ENCODE measurements around the gene ABHD15.
A peak's percentile ranks its signal among the peaks of the same experiment; 100 is the strongest.

Gene ABHD15

GRCh38 chr17:29566473-29567303, at the start of gene ABHD15:
ABHD15 (minus strand) TSS chr17:29567037; CDS start chr17:29566966, 71 bp downstream.
- peak; percentile 34 for DNase-seq (ENCODE audit: extremely low spot score)
- no peak for TF ChIP-seq CTBP1 (IDR thresholded peaks at IDR 0.05; ENCODE audit: borderline replicate concordance)
- TF ChIP-seq LEF1 (IDR thresholded peaks at IDR 0.05; ENCODE audit: borderline replicate concordance) = no peak
- TF ChIP-seq NFRKB (IDR thresholded peaks at IDR 0.05) = no peak
- no peak for TF ChIP-seq ZNF384 (IDR thresholded peaks at IDR 0.05)
- no peak for TF ChIP-seq FOXK2 (IDR thresholded peaks at IDR 0.05)
- no peak for TF ChIP-seq BHLHE40 (IDR thresholded peaks at IDR 0.05; ENCODE audit: borderline replicate concordance)
- TF ChIP-seq FOXA1 (IDR thresholded peaks at IDR 0.05) = no peak
- TF ChIP-seq SUZ12 (IDR thresholded peaks at IDR 0.05) = no peak
- TF ChIP-seq SP1 (IDR thresholded peaks at IDR 0.05) = no peak
- no peak for TF ChIP-seq HDGF (IDR thresholded peaks at IDR 0.05; ENCODE audit: borderline replicate concordance)
- TF ChIP-seq ELF4 (IDR thresholded peaks at IDR 0.05) = no peak
- TF ChIP-seq FOXM1 (IDR thresholded peaks at IDR 0.05; ENCODE audit: borderline replicate concordance) = no peak
- TF ChIP-seq TARDBP (IDR thresholded peaks at IDR 0.05) = no peak
- TF ChIP-seq PKNOX1 (IDR thresholded peaks at IDR 0.05) = no peak
- POLR2A ChIA-PET = interaction anchor here (0.6 to 2.4 kb wide), 5 partner anchors 10 to 309 kb away, joined by 3 to 12 read pairs (median 3); partner anchors contain the start of genes ANKRD13B and TAOK1
- CTCF ChIA-PET = interaction anchor here (0.6 to 2.0 kb wide), 7 partner anchors 10 to 804 kb away, joined by 3 to 5 read pairs (median 4); no protein-coding TSS in a partner anchor

- DNase-seq (ENCODE audit: extremely low spot score) = no peak
- CTCF ChIA-PET = interaction anchor here (0.6 to 1.1 kb wide), 3 partner anchors 25 to 506 kb away, joined by 3 to 5 read pairs (median 3); no protein-coding TSS in a partner anchor
- POLR2A ChIA-PET = no interaction called here
- no peak for TF ChIP-seq L3MBTL2 (conservative IDR thresholded peaks at IDR 0.05)
- TF ChIP-seq ELF4 (IDR thresholded peaks at IDR 0.05) = no peak
- TF ChIP-seq TARDBP (IDR thresholded peaks at IDR 0.05) = no peak
- TF ChIP-seq ZNF384 (IDR thresholded peaks at IDR 0.05) = no peak
- no peak for TF ChIP-seq HDGF (IDR thresholded peaks at IDR 0.05; ENCODE audit: borderline replicate concordance)
- no peak for TF ChIP-seq FOXA1 (IDR thresholded peaks at IDR 0.05)
- TF ChIP-seq ARNT (IDR thresholded peaks at IDR 0.05) = no peak
- TF ChIP-seq BHLHE40 (IDR thresholded peaks at IDR 0.05; ENCODE audit: borderline replicate concordance) = no peak
- TF ChIP-seq FOXM1 (IDR thresholded peaks at IDR 0.05; ENCODE audit: borderline replicate concordance) = no peak
- TF ChIP-seq FOXK2 (IDR thresholded peaks at IDR 0.05) = no peak
Measured at GRCh38 chr17:29615492-29616299, 48.9 kb upstream of the ABHD15 start.

GRCh38 chr17:29615048-29615385, 48.2 kb upstream of the ABHD15 start:
- DNase-seq (ENCODE audit: extremely low spot score) = no peak
- TF ChIP-seq ELF4 (IDR thresholded peaks at IDR 0.05) (no peak), ZNF384 (IDR thresholded peaks at IDR 0.05) (no peak), FOXM1 (IDR thresholded peaks at IDR 0.05; ENCODE audit: borderline replicate concordance) (no peak), BHLHE40 (IDR thresholded peaks at IDR 0.05; ENCODE audit: borderline replicate concordance) (no peak), CTBP1 (IDR thresholded peaks at IDR 0.05; ENCODE audit: borderline replicate concordance) (no peak), FOXK2 (IDR thresholded peaks at IDR 0.05) (no peak), ARNT (IDR thresholded peaks at IDR 0.05) (no peak), TARDBP (IDR thresholded peaks at IDR 0.05) (no peak), L3MBTL2 (conservative IDR thresholded peaks at IDR 0.05) (no peak), PKNOX1 (IDR thresholded peaks at IDR 0.05) (no peak), SUZ12 (IDR thresholded peaks at IDR 0.05) (no peak), FOXA1 (IDR thresholded peaks at IDR 0.05) (no peak), HDGF (IDR thresholded peaks at IDR 0.05; ENCODE audit: borderline replicate concordance) (no peak), SP1 (IDR thresholded peaks at IDR 0.05) (no peak), LEF1 (IDR thresholded peaks at IDR 0.05; ENCODE audit: borderline replicate concordance) (no peak), NFRKB (IDR thresholded peaks at IDR 0.05) (no peak)
- ChIA-PET POLR2A (no interaction called here), CTCF (interaction anchor here (0.5 to 0.8 kb wide), 3 partner anchors 66 to 1774 kb away, joined by 3 read pairs; no protein-coding TSS in a partner anchor)

- TF ChIP-seq FOXK2 (IDR thresholded peaks at IDR 0.05) = no peak
- TF ChIP-seq CTBP1 (IDR thresholded peaks at IDR 0.05; ENCODE audit: borderline replicate concordance) = no peak
- no peak for TF ChIP-seq FOXA1 (IDR thresholded peaks at IDR 0.05)
- no peak for TF ChIP-seq PKNOX1 (IDR thresholded peaks at IDR 0.05)
- no peak for TF ChIP-seq FOXM1 (IDR thresholded peaks at IDR 0.05; ENCODE audit: borderline replicate concordance)
- TF ChIP-seq NFRKB (IDR thresholded peaks at IDR 0.05) = no peak
- TF ChIP-seq BHLHE40 (IDR thresholded peaks at IDR 0.05; ENCODE audit: borderline replicate concordance) = no peak
- TF ChIP-seq TARDBP (IDR thresholded peaks at IDR 0.05) = no peak
- TF ChIP-seq LEF1 (IDR thresholded peaks at IDR 0.05; ENCODE audit: borderline replicate concordance) = no peak
- TF ChIP-seq SUZ12 (IDR thresholded peaks at IDR 0.05) = no peak
- TF ChIP-seq ARNT (IDR thresholded peaks at IDR 0.05) = no peak
- DNase-seq (ENCODE audit: extremely low spot score) = no peak
- ChIA-PET CTCF (interaction anchor here (0.5 kb wide), 1 partner anchor 1775 kb away, joined by 3 read pairs; no protein-coding TSS in a partner anchor), POLR2A (no interaction called here)
Measured at GRCh38 chr17:29614349-29615047, 47.7 kb upstream of the ABHD15 start.

GRCh38 chr17:29613856-29614255, 47.0 kb upstream of the ABHD15 start:
- no peak for DNase-seq (ENCODE audit: extremely low spot score)
- no peak for TF ChIP-seq SP1 (IDR thresholded peaks at IDR 0.05)
- no peak for TF ChIP-seq ARNT (IDR thresholded peaks at IDR 0.05)
- no peak for TF ChIP-seq LEF1 (IDR thresholded peaks at IDR 0.05; ENCODE audit: borderline replicate concordance)
- no peak for TF ChIP-seq PKNOX1 (IDR thresholded peaks at IDR 0.05)
- TF ChIP-seq HDGF (IDR thresholded peaks at IDR 0.05; ENCODE audit: borderline replicate concordance) = no peak
- TF ChIP-seq ZNF384 (IDR thresholded peaks at IDR 0.05) = no peak
- no peak for TF ChIP-seq FOXA1 (IDR thresholded peaks at IDR 0.05)
- TF ChIP-seq TARDBP (IDR thresholded peaks at IDR 0.05) = no peak
- TF ChIP-seq FOXK2 (IDR thresholded peaks at IDR 0.05) = no peak
- no peak for TF ChIP-seq L3MBTL2 (conservative IDR thresholded peaks at IDR 0.05)
- no peak for TF ChIP-seq BHLHE40 (IDR thresholded peaks at IDR 0.05; ENCODE audit: borderline replicate concordance)
- TF ChIP-seq NFRKB (IDR thresholded peaks at IDR 0.05) = no peak
- TF ChIP-seq ELF4 (IDR thresholded peaks at IDR 0.05) = no peak
- no peak for TF ChIP-seq SUZ12 (IDR thresholded peaks at IDR 0.05)
- TF ChIP-seq CTBP1 (IDR thresholded peaks at IDR 0.05; ENCODE audit: borderline replicate concordance) = no peak
- TF ChIP-seq FOXM1 (IDR thresholded peaks at IDR 0.05; ENCODE audit: borderline replicate concordance) = no peak
- ChIA-PET CTCF (no interaction called here), POLR2A (no interaction called here)

Measured in HEK293T (cell line).